Esophagus (tissue), 2 donors: Measurements from ENCODE around the gene DAB1. TPM values are rescaled to one million over a fixed set of nuclear protein-coding genes. Genes with fewer than 3 reads are reported as not detected.

ENCODE experiments used
- H3K27ac ChIP-seq, 2 donors: one replicate each; pipeline ENCODE4 v1.5.1; 2013; ENCODE audit warnings: low read depth in 2 of 2, mild to moderate bottlenecking in 2 of 2, inconsistent platforms in 1 of 2, low read length in 1 of 2, moderate library complexity in 1 of 2
- H3K27me3 ChIP-seq, 2 donors: one replicate each; pipeline ENCODE4 v1.6.1; 2013; ENCODE audit warnings: low read length in 2 of 2, control low read depth in 1 of 2, mild to moderate bottlenecking in 1 of 2; ENCODE audit not compliant: insufficient read depth in 2 of 2, control insufficient read depth in 1 of 2
- H3K36me3 ChIP-seq, 2 donors: one replicate each; pipeline ENCODE4 v1.6.1; 2013; ENCODE audit warnings: low read length in 1 of 2; ENCODE audit not compliant: control insufficient read depth in 2 of 2, insufficient read depth in 2 of 2
- H3K4me1 ChIP-seq, 2 donors: one replicate each; pipeline ENCODE4 v1.6.1; 2013; ENCODE audit warnings: low read length in 1 of 2; ENCODE audit not compliant: control insufficient read depth in 2 of 2, insufficient read depth in 2 of 2
- H3K4me3 ChIP-seq, 2 donors: one replicate each; pipeline ENCODE4 v1.5.1; 2013; ENCODE audit warnings: low read length in 2 of 2, mild to moderate bottlenecking in 2 of 2, low read depth in 1 of 2, moderate library complexity in 1 of 2
- H3K9me3 ChIP-seq, 2 donors: one replicate each; pipeline ENCODE4 v1.6.1; 2013; ENCODE audit warnings: mild to moderate bottlenecking in 2 of 2, low read depth in 1 of 2, low read length in 1 of 2, moderate library complexity in 1 of 2; ENCODE audit not compliant: control insufficient read depth in 2 of 2, insufficient read depth in 1 of 2
- WGBS, 2 donors: extraction: QIAGEN DNeasy Blood & Tissue Kit; methylation state at CpG; one replicate each; pipeline ENCODE4 v1.1.7; 2013; 5-methylcytosine and 5-hydroxymethylcytosine counted together
- polyA plus RNA-seq, 2 donors: library from polyadenylated mRNA; stranded (reverse); fragments of 200-250 nt; gene quantifications; one replicate each; pipeline ENCODE4 v1.2.3, GENCODE V29; 2013
- donor health status: healthy with polysubstance abuse.
- donor health status: Bipolar disorder and iron deficiency.

Gene DAB1
- polyA plus RNA-seq, 2 donors = 0.04 TPM; not detected in 1

- no peaks in the 10 kb centered on the region for H3K4me1 ChIP-seq
- no peaks in the 10 kb centered on the region for H3K9me3 ChIP-seq
- 83 to 87% methylated on average over 4 of the region's 4 CpGs for WGBS, 2 donors
- peaks cover 0 to 2% of the 10 kb centered on the region in 2 donors for H3K27me3 ChIP-seq
- H3K36me3 ChIP-seq = no peaks in the 10 kb centered on the region
- no peak overlapping the region for H3K27ac ChIP-seq
- H3K4me3 ChIP-seq = no peak overlapping the region
Measured at GRCh38 chr1:56995414-56996100, 428.3 kb downstream of the DAB1 start.

DNA sequence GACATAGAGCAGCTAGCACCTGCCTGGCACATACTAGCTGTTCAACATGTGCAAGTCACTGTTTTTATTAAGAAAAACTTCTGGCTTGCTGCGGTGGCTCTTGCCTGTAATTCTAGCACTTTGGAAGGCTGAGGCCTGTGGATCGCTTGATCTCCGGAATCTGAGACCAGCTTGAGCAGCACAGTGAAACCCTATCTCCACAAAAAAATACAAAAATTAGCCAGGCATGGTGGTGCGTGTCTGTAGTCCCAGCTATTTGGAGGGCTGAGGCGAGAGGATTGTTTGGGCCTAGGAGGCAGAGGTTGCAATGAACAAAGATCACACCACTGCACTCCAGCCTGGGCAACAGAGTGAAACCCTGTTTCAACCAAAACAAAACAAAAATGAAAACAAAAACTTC lies 430.4 kb downstream of the DAB1 start:
- Histone ChIP-seq H3K4me1 (no peaks in the 10 kb centered on the region), H3K27ac (no peak overlapping the region), H3K9me3 (no peaks in the 10 kb centered on the region), H3K27me3 (peaks cover 0 to 2% of the 10 kb centered on the region in 2 donors), H3K36me3 (no peaks in the 10 kb centered on the region), H3K4me3 (no peak overlapping the region)
- WGBS, 2 donors = 87 to 93% methylated on average over 5 of the region's 5 CpGs

DNA sequence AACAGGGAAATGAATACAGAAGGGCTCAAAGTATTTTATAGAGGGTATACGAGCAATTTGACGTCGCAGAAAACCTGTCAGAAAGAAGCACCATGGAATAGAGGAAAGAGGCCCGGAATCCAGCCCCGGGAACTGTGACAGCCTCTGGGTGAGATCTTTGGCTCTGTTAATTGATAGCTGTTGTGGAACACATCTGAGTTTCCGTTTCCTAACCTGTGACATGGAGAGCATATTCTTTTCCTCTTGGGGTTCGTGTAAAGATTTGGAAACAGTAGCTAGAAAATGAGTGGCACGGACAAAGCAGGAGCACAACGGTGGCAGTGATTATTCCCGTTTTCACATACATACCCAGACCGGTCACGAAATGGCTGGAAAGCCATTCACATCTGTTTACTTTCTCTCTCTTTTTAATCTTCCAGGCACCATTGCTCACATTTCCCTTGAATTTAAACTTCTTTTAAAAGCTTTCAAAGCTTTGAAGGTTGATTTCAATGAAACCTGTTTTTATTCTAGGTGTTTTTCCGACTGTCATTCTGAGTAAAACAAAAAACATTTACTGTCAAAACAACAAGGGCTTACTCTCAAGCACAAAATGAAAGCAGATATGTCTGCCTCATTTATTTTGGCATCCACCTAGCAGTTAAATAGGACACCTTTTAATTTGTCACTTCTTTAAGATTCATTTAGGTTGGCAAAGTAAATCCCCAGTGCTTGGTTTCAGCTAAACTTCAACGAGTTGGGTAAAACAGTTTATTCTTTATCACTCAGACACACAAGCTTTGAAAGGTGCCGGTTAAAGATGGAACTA lies 431.3 kb downstream of the DAB1 start:
- H3K4me3 ChIP-seq = no peak overlapping the region
- H3K9me3 ChIP-seq = no peaks in the 10 kb centered on the region
- H3K27me3 ChIP-seq = peaks cover 0 to 2% of the 10 kb centered on the region in 2 donors
- WGBS, 2 donors = 72 to 74% methylated on average over 15 of the region's 15 CpGs
- H3K4me1 ChIP-seq = no peaks in the 10 kb centered on the region
- H3K27ac ChIP-seq = no peak overlapping the region
- no peaks in the 10 kb centered on the region for H3K36me3 ChIP-seq

DNA sequence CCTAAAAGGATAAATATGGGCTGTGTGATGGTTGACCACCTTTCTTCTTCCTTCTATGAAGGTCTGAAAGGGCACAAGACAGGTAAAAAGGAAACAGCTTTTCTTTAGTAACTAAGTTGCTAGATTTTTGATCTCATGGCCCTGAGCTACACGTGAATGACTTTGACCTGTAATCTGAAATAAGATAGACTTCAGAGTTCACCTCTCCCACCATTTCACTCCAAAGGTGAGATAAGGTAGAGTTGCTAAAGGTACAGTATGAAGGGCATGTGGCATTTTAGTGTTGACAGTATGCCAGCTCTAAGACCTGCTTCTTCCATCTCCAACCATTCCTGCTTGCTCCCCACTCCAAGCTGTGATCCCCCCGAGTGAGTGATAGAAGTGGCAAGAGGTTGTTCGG lies 432.3 kb downstream of the DAB1 start:
- H3K4me1 ChIP-seq = no peaks in the 10 kb centered on the region
- H3K4me3 ChIP-seq = no peak overlapping the region
- H3K9me3 ChIP-seq = no peaks in the 10 kb centered on the region
- H3K27me3 ChIP-seq = peaks cover 0 to 2% of the 10 kb centered on the region in 2 donors
- WGBS, 2 donors = 82 to 87% methylated on average over 3 of the region's 3 CpGs
- H3K36me3 ChIP-seq = no peaks in the 10 kb centered on the region
- H3K27ac ChIP-seq = no peak overlapping the region

- Histone ChIP-seq H3K9me3 (no peaks in the 10 kb centered on the region), H3K4me3 (no peak overlapping the region), H3K4me1 (no peaks in the 10 kb centered on the region), H3K27ac (no peak overlapping the region), H3K36me3 (no peaks in the 10 kb centered on the region), H3K27me3 (no peaks in the 10 kb centered on the region)
- 80 to 85% methylated on average over 2 of the region's 2 CpGs for WGBS, 2 donors
Measured at GRCh38 chr1:56986397-56986796, 437.5 kb downstream of the DAB1 start.

GRCh38 chr1:56985857-56986256 lies 438.0 kb downstream of the DAB1 start:
- Histone ChIP-seq H3K27me3 (no peaks in the 10 kb centered on the region), H3K27ac (no peak overlapping the region), H3K36me3 (no peaks in the 10 kb centered on the region), H3K4me3 (no peak overlapping the region), H3K9me3 (no peaks in the 10 kb centered on the region), H3K4me1 (no peaks in the 10 kb centered on the region)
- 84 to 89% methylated on average over 2 of the region's 2 CpGs for WGBS, 2 donors

DNA sequence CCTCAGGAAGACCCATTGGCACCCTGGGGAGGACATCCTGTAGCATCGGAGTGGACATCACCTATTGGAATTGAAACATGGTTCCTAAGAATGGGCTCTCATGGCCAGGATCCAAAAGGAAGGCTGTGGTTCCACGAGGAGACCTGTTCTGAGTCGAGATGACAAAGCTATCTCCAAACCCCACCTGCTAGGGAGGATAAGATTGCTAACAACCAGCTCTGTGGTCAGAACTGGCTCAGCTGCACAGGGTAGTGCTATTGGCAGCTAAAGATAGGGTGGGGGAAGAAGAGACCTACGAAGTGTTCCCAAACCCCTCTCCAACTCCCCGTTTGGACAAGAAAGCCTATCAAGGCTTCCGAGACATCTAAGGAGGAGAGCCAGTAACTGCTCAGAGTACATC lies 440.4 kb downstream of the DAB1 start:
- Histone ChIP-seq H3K27ac (no peak overlapping the region), H3K4me3 (no peak overlapping the region), H3K36me3 (no peaks in the 10 kb centered on the region), H3K9me3 (no peaks in the 10 kb centered on the region), H3K4me1 (no peaks in the 10 kb centered on the region), H3K27me3 (no peaks in the 10 kb centered on the region)
- 74 to 76% methylated on average over 6 of the region's 6 CpGs for WGBS, 2 donors

DNA sequence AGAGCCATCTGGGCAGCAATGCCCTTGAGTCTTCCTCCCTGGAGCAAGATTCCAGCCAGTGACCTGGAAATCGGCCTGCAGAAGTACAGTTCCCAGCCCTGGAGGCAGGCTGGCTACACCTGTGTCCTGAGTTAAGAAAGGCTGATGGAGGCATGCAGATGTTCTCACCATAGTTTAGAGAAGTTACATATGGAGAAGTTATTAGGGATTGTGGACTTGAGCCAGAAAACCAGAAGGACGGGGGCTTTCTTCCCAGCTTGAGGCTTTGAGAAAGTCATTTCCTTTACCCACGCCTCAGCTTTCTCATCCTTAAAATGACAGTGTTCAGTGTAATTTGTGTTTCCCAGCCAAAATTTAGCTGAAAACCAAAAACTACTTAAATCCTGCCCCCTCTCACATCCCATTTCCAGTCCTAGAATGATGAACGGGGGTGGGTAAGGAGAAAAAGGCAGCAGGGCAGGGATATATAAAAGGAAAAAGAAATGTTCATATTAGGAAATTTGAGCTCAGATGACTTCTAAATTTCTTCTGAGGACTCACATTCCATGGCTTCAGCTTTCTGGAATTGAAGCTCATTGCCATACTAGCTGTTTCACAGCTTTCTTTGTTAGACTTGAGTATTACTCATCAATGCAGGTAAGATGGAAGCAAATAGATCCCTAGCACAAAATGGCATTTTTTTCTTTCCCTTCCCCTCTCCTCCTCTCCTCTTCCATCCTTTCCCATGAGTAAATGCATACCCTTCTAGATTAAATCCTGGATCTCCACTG lies 443.7 kb downstream of the DAB1 start:
- 46 to 62% methylated on average over 4 of the region's 4 CpGs for WGBS, 2 donors
- Histone ChIP-seq H3K4me1 (no peaks in the 10 kb centered on the region), H3K36me3 (no peaks in the 10 kb centered on the region), H3K9me3 (no peaks in the 10 kb centered on the region), H3K27ac (no peak overlapping the region), H3K4me3 (no peak overlapping the region), H3K27me3 (no peaks in the 10 kb centered on the region)

DNA sequence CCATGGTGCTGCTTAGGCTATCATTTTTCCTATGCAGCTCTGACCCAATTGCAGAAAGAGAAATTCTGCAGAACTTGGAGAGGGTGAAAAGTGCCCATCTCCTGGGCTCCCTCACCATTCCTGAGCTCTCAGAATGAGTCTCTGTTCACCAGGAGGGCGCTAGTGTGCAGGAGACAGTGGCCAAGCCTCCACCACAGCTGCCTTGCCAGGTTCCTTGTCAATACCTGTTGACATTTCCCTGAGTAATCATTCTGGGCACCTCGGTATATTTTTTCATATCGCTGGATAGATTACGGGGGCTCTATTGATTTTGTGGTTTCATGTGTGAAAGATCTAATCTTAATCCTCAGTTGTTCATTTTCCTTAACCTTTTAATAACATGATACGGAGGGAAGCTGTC lies 445.0 kb downstream of the DAB1 start:
- Histone ChIP-seq H3K9me3 (no peaks in the 10 kb centered on the region), H3K27me3 (no peaks in the 10 kb centered on the region), H3K36me3 (no peaks in the 10 kb centered on the region), H3K4me3 (no peak overlapping the region), H3K4me1 (no peaks in the 10 kb centered on the region), H3K27ac (no peak overlapping the region)
- WGBS, 2 donors = 49 to 70% methylated on average over 5 of the region's 5 CpGs
